H1 (cell line): ENCODE results near the gene UBE4B. TPM values are rescaled to one million over a fixed set of nuclear protein-coding genes. Genes with fewer than 3 reads are reported as not detected.

Experiments
- CEBPB ChIP-seq: IDR thresholded peaks from 2 replicates; pipeline ENCODE4 v1.6.1; 2012; ENCODE audit warnings: low read depth, low read length
- EGR1 ChIP-seq: IDR thresholded peaks from 2 replicates; pipeline ENCODE4 v1.6.1; 2011; ENCODE audit warnings: low read depth, low read length, borderline replicate concordance
- EP300 ChIP-seq, 2 experiments: IDR thresholded peaks; 1 replicate in 1 of 2; 2 replicates in 1 of 2; pipeline ENCODE4 v1.6.1; 2011 to 2012; ENCODE audit warnings: low read depth in 2 of 2, low read length in 2 of 2, mild to moderate bottlenecking in 2 of 2, borderline replicate concordance in 1 of 2, inconsistent platforms in 1 of 2, moderate library complexity in 1 of 2
- JUN ChIP-seq: IDR thresholded peaks from 2 replicates; pipeline ENCODE4 v1.6.1; 2011; ENCODE audit warnings: low read depth, mild to moderate bottlenecking, improper control_type of control experiment, low read length
- KDM5A ChIP-seq: fragments of 200-600 bp; IDR thresholded peaks from 2 replicates; pipeline ENCODE4 v1.7.1; 2012; ENCODE audit warnings: mild to moderate bottlenecking, low read length, inconsistent platforms, mixed read lengths
- NRF1 ChIP-seq: IDR thresholded peaks from 2 replicates; pipeline ENCODE4 v1.6.1; 2011; ENCODE audit warnings: mild to moderate bottlenecking, low read depth, low read length, improper control_type of control experiment
- PHF8 ChIP-seq: fragments of 200-600 bp; sonication (generic); conservative IDR thresholded peaks from 2 replicates; pipeline ENCODE4 v1.7.1; 2012; ENCODE audit warnings: low read depth, mild to moderate bottlenecking, inconsistent platforms, low read length, moderate library complexity
- POLR2A ChIP-seq, 2 experiments: IDR thresholded peaks; 1 replicate in 1 of 2; 2 replicates in 1 of 2; pipeline ENCODE4 v1.6.1; 2011; ENCODE audit warnings: low read depth in 2 of 2, low read length in 2 of 2, mild to moderate bottlenecking in 2 of 2; ENCODE audit errors: control extremely low read depth in 1 of 2
- POLR2AphosphoS5 ChIP-seq: IDR thresholded peaks from 2 replicates; pipeline ENCODE4 v1.6.1; 2011; ENCODE audit warnings: low read depth, low read length
- POU5F1 ChIP-seq: IDR thresholded peaks from 2 replicates; pipeline ENCODE4 v1.6.1; 2011; ENCODE audit warnings: low read depth, mild to moderate bottlenecking, low read length, moderate library complexity
- RFX5 ChIP-seq: IDR thresholded peaks from 2 replicates; pipeline ENCODE4 v1.6.1; 2011; ENCODE audit warnings: low read depth, low read length, improper control_type of control experiment, borderline replicate concordance
- SIRT6 ChIP-seq: IDR thresholded peaks from one replicate; pipeline ENCODE4 v1.7.1; 2012; ENCODE audit warnings: low read length, inconsistent platforms
- SP1 ChIP-seq: IDR thresholded peaks from 2 replicates; pipeline ENCODE4 v1.6.1; 2011; ENCODE audit warnings: low read depth, low read length
- SP2 ChIP-seq: IDR thresholded peaks from 2 replicates; pipeline ENCODE4 v1.6.1; 2012; ENCODE audit warnings: mild to moderate bottlenecking, low read length, inconsistent platforms
- SP4 ChIP-seq: IDR thresholded peaks from 2 replicates; pipeline ENCODE4 v1.6.1; 2012; ENCODE audit warnings: low read length, inconsistent platforms
- TAF7 ChIP-seq: optimal IDR thresholded peaks from 2 replicates; pipeline ENCODE3; 2011; ENCODE audit warnings: low read depth, mild to moderate bottlenecking, inconsistent platforms, low read length, moderate library complexity, borderline replicate concordance
- TBP ChIP-seq: IDR thresholded peaks from 2 replicates; pipeline ENCODE4 v1.6.1; 2011; ENCODE audit warnings: low read depth, low read length, improper control_type of control experiment
- TEAD4 ChIP-seq: IDR thresholded peaks from 2 replicates; pipeline ENCODE4 v1.6.1; 2012; ENCODE audit warnings: low read depth, low read length, inconsistent platforms, mixed read lengths
- polyA plus RNA-seq, 7 experiments: library from polyadenylated mRNA; depleted of rRNA in 3 of 7; stranded (reverse) in 5 of 7; unstranded in 2 of 7; fragments of >200 nt in 5 of 7; fragments of 200-250 nt in 2 of 7; gene quantifications; 1 replicate in 5 of 7; 2 replicates in 1 of 7; 4 replicates in 1 of 7; pipeline versions ENCODE4 v1.2.1 to v1.2.3, GENCODE V29; 2011 to 2013; ENCODE audit warnings: missing spikeins in 2 of 7, mixed read lengths in 2 of 7
- total RNA-seq: library from RNA; stranded (reverse); fragmentation: NEBNext Ultra II Directional; extraction: Animal tissue kit (Norgen Biotek cat#: 25700); gene quantifications from 2 replicates; pipeline ENCODE4 v1.2.1, GENCODE V29; 2021
- TF ChIP-seq, protein P1 (sequence below): IDR thresholded peaks from 2 replicates; pipeline ENCODE4 v1.6.1; 2012; ENCODE audit warnings: inconsistent platforms
- TF ChIP-seq, protein P2 (sequence below): IDR thresholded peaks from 2 replicates; pipeline ENCODE4 v1.6.1; 2011; ENCODE audit warnings: low read depth, mild to moderate bottlenecking, low read length; ENCODE audit not compliant: insufficient read depth
- TF ChIP-seq, protein P3 (sequence below), 3 experiments: IDR thresholded peaks; 1 replicate in 2 of 3; 2 replicates in 1 of 3; pipeline versions ENCODE4 v1.5.1 to v1.6.1; 2011; ENCODE audit warnings: low read length in 3 of 3, mild to moderate bottlenecking in 3 of 3, inconsistent platforms in 2 of 3, low read depth in 1 of 3, moderate library complexity in 1 of 3; ENCODE audit not compliant: insufficient read depth in 1 of 3; ENCODE audit errors: control extremely low read depth in 1 of 3

The UBE4B gene
- total and polyA plus RNA-seq, 2 of the 8 experiments (the other 6 are each of a cell fraction or from before 2014, with no cell fraction given) = 24.5 to 90.1 TPM

DNA sequence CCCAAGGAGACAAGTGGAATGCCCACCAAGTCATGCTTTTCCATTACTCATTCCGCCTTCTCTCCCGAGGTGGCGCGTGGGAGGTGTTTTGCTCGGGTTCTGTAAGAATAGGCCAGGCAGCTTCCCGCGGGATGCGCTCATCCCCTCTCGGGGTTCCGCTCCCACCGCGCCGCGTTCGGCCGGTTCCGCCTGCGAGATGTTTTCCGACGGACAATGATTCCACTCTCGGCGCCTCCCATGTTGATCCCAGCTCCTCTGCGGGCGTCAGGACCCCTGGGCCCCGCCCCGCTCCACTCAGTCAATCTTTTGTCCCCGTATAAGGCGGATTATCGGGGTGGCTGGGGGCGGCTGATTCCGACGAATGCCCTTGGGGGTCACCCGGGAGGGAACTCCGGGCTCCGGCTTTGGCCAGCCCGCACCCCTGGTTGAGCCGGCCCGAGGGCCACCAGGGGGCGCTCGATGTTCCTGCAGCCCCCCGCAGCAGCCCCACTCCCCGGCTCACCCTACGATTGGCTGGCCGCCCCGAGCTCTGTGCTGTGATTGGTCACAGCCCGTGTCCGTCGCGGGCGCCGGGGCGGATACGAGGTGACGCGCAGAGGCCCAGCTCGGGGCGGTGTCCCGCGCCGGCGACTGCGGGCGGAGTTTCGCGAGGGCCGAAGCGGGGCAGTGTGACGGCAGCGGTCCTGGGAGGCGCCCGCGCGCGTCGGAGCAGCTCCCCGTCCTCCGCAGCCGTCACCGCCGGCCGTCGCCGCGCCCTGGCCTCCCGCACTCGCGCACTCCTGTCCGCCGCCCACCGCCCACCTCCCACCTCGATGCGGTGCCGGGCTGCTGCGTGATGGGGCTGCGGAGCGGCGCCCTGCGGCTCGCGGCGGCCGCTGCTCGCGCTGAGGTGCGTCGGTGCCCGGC, 177.4 kb downstream of the UBE4B start, which contains the start of gene KIF1B (continued):
- TF ChIP-seq POLR2AphosphoS5 = peak; percentile 91
- TF ChIP-seq SP1 = peak; percentile 98
- TF ChIP-seq EGR1 = 0 out of 2 replicates have a peak, but pooled peaks have one; percentile 7
- TF ChIP-seq, protein P1, sequence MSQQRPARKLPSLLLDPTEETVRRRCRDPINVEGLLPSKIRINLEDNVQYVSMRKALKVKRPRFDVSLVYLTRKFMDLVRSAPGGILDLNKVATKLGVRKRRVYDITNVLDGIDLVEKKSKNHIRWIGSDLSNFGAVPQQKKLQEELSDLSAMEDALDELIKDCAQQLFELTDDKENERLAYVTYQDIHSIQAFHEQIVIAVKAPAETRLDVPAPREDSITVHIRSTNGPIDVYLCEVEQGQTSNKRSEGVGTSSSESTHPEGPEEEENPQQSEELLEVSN = peak; percentile 38; the same call in 1 of the 2 replicates
- TF ChIP-seq POU5F1 = no peak
- peak; percentile 81 for TF ChIP-seq PHF8
- peak; percentile 81; the same call in 1 of the 2 replicates for TF ChIP-seq TBP
- TF ChIP-seq TEAD4 = peak; percentile 1; the same call in 1 of the 2 replicates
- TF ChIP-seq TAF7 = peak; percentile 88
- TF ChIP-seq KDM5A = no peak
- TF ChIP-seq, protein P2, sequence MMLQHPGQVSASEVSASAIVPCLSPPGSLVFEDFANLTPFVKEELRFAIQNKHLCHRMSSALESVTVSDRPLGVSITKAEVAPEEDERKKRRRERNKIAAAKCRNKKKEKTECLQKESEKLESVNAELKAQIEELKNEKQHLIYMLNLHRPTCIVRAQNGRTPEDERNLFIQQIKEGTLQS = no peak
- TF ChIP-seq, protein P3, sequence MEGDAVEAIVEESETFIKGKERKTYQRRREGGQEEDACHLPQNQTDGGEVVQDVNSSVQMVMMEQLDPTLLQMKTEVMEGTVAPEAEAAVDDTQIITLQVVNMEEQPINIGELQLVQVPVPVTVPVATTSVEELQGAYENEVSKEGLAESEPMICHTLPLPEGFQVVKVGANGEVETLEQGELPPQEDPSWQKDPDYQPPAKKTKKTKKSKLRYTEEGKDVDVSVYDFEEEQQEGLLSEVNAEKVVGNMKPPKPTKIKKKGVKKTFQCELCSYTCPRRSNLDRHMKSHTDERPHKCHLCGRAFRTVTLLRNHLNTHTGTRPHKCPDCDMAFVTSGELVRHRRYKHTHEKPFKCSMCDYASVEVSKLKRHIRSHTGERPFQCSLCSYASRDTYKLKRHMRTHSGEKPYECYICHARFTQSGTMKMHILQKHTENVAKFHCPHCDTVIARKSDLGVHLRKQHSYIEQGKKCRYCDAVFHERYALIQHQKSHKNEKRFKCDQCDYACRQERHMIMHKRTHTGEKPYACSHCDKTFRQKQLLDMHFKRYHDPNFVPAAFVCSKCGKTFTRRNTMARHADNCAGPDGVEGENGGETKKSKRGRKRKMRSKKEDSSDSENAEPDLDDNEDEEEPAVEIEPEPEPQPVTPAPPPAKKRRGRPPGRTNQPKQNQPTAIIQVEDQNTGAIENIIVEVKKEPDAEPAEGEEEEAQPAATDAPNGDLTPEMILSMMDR (IDR thresholded peaks at IDR 0.05; ENCODE audit: control extremely low read depth in 1 of 3, insufficient read depth in 1 of 3, low read depth in 1 of 3, low read length in 3 of 3) = peak; percentile 65 to 80 (median 79)
- TF ChIP-seq NRF1 = no peak
- no peak for TF ChIP-seq JUN
- peak; percentile 60 to 79 for TF ChIP-seq POLR2A (IDR thresholded peaks at IDR 0.05; ENCODE audit: control extremely low read depth in 1 of 2, low read depth in 2 of 2, low read length in 2 of 2)
- TF ChIP-seq SP2 = peak; percentile 91
- no peak for TF ChIP-seq SIRT6
- TF ChIP-seq CEBPB = no peak
- 0 out of 3 replicates have a peak, but pooled peaks of 1 of the 2 experiments have one; percentile 48 for TF ChIP-seq EP300 (IDR thresholded peaks at IDR 0.05; ENCODE audit: borderline replicate concordance in 1 of 2, low read depth in 2 of 2, low read length in 2 of 2)
- peak; percentile 76; the same call in 1 of the 2 replicates for TF ChIP-seq SP4
- no peak for TF ChIP-seq RFX5
